Measurements from ENCODE around the gene JAKMIP1. TPM values are rescaled to one million over a fixed set of nuclear protein-coding genes. Genes with fewer than 3 reads are reported as not detected.

Gene JAKMIP1
- not detected in 2 replicates for total RNA-seq (2014; rRNA removed; shearing (Covaris generic); ENCODE audit: low replicate concordance)

DNA sequence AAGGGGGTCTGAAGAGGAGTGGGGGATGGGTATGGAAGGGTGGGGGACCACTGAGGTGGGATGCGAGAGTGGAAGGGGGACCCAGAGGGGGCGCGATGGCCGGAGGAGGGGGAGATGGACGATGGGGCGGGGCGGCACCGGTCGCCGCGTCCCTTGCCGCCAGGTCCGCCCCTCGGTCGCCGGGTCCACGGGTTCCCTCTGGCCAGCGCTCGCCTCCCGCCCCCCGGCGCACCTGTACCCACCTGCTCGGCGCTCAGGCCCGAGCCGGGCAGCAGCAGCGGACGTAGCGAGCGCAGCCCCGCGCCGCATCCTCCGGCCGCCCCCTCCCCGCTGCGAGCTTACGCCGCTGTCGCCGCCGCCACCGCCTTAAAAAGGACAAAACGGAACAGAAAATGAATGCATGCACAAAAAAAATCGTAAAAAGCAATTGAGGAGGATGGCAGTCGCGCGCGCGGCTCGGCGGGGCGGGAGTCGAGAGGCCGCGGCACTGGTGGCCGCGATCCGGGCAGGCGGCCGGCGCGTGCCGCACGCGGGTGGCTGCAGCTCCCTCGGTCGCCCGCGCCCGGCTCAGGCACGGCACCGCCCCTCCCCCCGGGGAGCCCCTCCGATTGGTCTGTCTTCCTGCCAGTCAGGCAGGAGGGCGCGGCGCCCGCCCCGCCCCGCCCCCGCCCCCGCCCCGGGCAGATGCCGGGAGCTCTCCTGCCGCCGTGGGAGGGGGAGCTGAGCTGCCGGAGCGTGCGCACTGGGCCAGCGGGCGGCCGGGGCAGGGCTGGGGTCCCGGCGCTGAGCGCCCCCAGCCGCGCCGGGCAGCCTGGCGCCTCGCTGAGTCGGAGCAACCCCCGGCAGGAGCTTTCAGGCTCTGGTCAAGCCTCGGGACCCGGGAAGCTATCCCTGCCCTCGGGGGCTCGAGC is at the start of gene JAKMIP1:
Gene JAKMIP1 (minus strand): TSS at position 539 of the 911 bp plus-strand sequence. CDS start 87,699 bp downstream, outside the sequence.
- Histone ChIP-seq H3K36me3 (no peaks in the 10 kb centered on the region), H3K4me3 (no peak within 1 kb of the TSS), H3K9me3 (no peaks in the 10 kb centered on the region), H3K27me3 (peaks cover 14% of the 10 kb centered on the region; the same call in 1 of the 2 replicates)
- peak; percentile 63 for DNase-seq

DNA sequence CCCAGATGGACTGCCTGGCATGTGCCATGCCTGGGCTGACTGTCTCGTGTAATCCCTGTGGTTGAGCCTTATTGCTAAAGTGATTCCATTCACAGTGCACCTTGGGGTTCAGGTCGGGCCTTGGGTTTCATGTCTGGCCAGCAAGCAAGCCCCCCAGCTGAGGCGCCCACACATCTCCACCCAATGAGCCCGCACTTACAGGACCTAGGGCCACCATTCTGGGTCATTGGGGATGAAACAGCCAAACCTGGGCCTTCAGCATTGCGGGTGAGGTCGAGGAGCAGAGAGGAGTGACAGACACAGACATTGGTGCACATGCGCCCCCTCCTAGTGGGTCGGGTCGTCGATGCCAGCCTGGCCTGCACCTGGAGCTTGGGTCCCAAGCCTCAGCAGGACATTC is 48.0 kb upstream of the JAKMIP1 start:
- H3K4me3 ChIP-seq, result no peak overlapping the region
- peaks cover 4% of the 10 kb centered on the region; the same call in 1 of the 2 replicates for H3K27me3 ChIP-seq
- no peak for DNase-seq
- H3K36me3 ChIP-seq, result no peaks in the 10 kb centered on the region
- no peaks in the 10 kb centered on the region for H3K9me3 ChIP-seq

DNA sequence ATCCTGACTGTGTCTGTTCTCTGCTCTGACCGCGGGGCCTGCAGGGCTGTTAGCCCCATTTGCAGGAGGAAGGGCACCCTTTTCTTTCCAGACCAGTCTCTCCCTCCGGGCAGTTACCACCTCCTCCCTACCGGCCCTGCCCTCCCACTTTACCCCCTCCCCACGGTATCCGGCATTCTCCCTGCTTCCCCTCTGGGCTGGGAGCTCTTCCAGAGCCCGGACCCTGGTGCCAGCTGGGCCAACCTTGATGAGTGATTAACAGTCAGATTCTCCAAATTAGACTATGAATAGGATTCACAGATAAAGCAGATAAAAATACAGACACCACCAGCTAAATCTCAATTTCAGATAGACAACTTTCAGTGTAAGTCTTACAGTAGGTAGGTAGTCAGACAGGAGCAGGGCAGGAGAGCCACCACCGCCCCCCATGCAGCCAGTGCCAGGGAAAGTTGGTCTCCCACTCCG is 45.9 kb upstream of the JAKMIP1 start:
- no peak for DNase-seq
- Histone ChIP-seq H3K27me3 (peaks cover 4% of the 10 kb centered on the region; the same call in 1 of the 2 replicates), H3K9me3 (no peaks in the 10 kb centered on the region), H3K36me3 (no peaks in the 10 kb centered on the region), H3K4me3 (no peak overlapping the region)

DNA sequence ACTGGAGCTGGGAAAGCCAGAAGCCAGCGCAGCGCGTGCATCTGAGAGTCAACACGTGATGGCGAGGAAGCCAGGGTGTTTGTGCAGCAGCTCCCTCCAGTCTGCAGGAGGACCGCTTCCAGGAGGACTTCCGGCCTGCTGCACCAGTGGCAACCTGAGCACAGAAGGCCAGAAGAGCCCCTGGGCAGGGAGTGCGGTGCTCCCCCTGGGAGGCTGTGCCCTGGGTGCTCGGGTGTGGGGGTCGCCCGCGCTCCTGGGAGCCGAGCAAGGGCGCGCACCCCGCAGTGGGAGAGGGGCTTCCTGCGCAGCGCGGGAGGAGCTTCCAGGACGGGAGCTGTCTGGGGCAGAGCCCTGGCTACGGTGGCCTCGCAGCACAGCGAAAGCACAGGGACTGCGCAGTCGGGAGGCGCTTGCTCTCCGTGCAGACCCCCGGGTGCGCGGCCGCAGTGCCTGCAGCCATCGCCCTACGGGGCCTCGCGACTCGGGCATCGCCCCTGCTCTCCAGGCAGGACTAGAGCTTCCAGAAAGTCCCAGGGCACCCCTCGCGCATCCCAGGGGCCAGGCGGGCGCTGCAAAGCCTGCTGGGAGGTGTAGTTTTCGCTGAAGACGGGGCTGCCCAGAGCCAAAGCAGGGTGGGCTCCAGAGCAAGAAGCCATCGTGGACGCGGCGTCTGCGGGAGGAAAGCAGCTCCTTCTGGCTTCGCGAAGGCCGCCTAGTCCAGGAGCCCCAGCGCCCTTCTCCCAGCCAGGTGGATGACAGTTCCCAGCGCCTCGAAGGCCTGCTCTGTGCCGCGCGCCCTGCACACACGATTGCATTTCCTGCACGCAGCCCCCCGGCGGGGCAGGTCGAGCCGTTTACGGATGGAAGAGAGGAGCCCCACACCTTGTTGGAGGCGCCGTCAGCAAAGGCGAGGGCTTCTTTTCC is 45.2 kb upstream of the JAKMIP1 start:
- Histone ChIP-seq H3K9me3 (no peaks in the 10 kb centered on the region), H3K36me3 (no peaks in the 10 kb centered on the region), H3K4me3 (no peak overlapping the region), H3K27me3 (peaks cover 4% of the 10 kb centered on the region; the same call in 1 of the 2 replicates)
- no peak for DNase-seq

DNA sequence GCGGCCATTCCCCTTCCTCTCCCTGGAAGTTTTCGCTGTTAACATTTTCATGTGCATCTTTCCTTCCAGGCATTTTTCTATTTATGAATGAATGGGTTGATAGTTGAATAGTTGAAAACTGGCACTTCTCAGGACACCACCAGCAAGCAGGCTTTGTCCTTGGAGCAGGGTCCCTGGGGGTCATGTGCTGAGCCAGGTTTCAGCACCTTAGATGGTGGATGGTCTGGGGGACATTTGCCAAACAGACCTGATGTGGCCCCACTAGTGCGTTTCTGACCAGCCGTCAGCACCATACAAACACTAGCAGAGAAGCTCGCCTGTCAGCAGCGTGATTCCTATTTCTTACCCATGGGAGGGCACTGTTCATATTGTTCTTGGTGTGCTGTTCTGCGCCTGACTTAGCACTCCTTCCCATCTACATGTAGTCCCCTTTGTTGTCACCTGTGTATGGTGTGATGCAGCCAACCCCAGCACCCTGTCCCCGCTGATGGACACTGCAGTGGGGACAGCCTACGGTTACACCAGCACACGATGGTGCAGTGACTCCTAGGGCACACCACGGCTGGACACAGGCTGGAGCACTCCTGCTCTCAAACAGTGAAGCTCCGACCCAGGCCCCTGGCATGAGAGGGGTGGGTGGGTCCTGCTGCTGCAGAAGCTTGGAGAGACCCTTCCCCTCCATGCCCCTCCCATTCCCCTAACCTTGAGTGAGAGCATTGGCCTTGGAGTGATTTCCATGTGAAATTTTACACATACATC is 42.1 kb upstream of the JAKMIP1 start:
- Histone ChIP-seq H3K27me3 (no peaks in the 10 kb centered on the region), H3K4me3 (no peak overlapping the region), H3K9me3 (no peaks in the 10 kb centered on the region), H3K36me3 (no peaks in the 10 kb centered on the region)
- no peak for DNase-seq

DNA sequence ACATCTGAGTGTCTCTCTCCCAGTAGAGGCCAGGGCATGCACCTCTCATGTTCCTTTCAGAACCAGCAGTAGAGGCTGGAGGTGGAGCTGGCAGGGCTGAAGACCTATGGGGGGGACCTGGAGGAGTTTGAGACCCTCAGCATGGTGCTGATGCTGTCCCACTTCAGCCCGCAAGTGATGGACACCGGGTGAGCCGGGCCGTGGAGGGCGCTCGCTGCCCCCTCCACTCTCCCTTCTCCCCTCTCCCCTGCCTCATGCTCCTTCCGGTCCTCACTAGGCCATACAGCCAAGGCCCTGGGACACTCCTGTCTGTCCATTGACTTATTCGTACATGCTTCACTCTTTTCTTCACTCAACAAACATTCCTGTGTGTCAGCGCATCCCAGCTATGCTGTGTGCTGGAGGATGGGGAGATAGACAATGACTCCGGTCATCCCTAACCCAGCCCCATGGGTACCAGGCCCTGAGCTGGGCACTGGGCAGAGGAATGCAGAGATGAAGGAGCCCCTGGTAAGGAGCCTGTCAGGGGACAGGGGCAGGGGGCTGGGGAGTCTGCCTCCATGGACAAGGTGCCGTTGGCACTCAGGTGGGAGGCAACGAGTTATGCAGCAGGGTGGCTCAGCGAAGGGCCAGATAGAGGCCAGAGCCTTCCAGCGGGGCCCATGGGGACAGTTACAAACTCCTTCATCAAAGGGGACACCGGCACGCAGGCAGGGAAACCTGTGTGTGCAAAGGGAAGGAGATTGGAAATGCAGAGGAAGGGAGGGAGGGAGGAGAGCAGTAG is 40.9 kb upstream of the JAKMIP1 start:
- no peaks in the 10 kb centered on the region for H3K36me3 ChIP-seq
- no peak for DNase-seq
- H3K4me3 ChIP-seq, result no peak overlapping the region
- no peaks in the 10 kb centered on the region for H3K9me3 ChIP-seq
- no peaks in the 10 kb centered on the region for H3K27me3 ChIP-seq

DNA sequence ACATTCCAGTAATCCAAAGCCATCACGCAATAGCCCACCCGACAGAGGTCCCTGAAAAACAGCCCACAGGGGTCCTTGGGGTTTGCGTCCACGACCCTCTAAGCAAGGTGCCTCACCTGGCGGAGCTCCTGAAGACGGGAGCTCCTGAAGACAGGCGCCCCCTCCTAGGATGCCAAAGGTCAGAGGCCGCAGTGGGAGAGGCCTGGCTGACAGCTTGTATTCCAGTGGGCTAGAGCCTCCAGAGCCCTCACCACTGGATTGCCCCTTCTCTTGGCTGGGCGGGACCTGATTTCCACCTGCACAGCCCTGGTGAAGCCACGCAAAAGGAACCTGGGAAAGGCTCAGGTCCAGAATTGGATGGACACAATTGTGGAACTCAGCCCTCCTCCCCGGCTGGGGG is 39.6 kb upstream of the JAKMIP1 start:
- no peaks in the 10 kb centered on the region for H3K36me3 ChIP-seq
- H3K27me3 ChIP-seq, result no peaks in the 10 kb centered on the region
- no peak for DNase-seq
- no peak overlapping the region for H3K4me3 ChIP-seq
- H3K9me3 ChIP-seq, result no peaks in the 10 kb centered on the region

DNA sequence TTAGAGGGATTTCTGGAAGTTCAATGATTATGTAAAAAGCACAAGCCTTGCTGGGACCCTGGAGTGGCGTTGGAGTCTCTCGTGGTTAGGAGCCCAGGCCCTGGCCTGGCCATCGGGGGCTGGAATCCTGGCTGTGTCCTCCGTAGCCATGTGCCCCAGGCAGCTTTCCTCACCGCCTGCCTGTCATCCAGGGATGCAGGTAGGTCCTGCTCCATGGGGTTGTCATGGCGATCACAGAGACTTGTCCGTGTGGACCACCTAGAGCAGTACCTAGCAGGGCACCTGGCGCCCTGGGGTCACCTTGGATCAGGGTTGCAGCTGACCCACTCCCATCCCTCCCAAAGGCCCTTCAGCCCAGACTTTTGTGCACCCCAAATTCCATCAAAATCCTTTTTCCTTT is 39.1 kb upstream of the JAKMIP1 start:
- DNase-seq, result no peak
- Histone ChIP-seq H3K36me3 (no peaks in the 10 kb centered on the region), H3K4me3 (no peak overlapping the region), H3K9me3 (no peaks in the 10 kb centered on the region), H3K27me3 (no peaks in the 10 kb centered on the region)

DNA sequence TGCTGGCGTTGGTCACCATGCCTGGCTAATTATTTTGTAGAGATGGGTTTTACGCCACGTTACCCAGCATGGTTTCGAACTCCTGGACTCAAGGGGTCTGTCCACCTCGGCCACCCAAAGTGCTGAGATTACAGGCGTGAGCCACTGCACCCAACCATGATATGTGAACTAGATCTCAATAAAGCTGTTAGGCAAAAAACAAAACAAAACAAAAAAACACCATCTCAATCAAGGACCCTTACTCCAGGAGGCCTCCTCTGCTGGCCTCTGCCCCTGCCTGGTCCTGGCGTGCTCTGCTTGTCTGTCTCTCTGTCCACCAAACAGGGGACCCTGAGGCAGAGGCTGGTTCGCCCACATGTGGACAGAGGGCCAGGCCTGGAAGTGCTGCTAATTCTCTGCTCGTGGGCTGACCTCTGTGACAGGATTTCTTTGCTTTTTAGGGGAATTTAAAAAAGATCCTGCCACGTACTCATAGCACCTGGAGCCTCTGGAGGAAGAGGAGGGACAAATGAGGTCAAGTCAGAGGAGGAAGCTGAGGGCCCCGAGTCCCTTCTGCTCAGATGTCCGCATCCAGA is 36.6 kb upstream of the JAKMIP1 start:
- Histone ChIP-seq H3K36me3 (no peaks in the 10 kb centered on the region), H3K9me3 (no peaks in the 10 kb centered on the region), H3K27me3 (no peaks in the 10 kb centered on the region), H3K4me3 (no peak overlapping the region)
- no peak for DNase-seq

DNA sequence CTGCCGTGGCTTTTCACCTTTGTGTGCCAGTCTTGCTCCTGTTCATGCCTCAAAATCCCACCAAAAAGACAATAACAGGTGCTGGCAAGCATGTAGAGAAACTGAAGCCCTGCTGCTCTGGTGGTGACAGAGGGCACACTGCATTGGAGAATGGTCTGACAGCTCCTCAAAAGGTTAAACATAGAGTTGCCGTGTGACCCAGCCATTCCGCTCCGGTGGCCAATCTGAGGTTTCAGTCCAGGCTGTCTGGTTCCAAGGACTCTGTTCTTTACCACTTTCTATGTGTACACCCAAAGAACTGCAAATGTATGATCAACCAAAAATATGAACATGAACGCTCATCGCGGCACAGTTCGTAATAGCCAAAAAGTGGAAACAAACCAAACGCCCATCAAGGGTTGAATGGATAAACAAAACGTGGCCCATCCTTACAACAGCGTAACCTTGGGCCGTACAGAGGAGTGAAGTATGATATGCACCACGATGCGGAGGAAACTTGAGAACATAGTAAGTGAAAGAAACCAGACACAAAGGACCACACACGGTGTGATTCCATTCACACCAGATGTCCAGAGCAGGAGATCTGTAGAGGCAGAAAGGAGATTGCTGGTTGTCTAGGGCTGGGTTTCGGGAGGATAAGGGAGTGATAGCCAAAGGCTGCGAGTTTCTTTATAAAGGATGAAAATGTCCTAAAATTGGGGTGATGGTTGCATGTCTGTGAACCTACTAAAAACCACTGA is 35.7 kb upstream of the JAKMIP1 start:
- no peak for DNase-seq
- no peaks in the 10 kb centered on the region for H3K36me3 ChIP-seq
- H3K9me3 ChIP-seq, result no peaks in the 10 kb centered on the region
- H3K27me3 ChIP-seq, result no peaks in the 10 kb centered on the region
- H3K4me3 ChIP-seq, result no peak overlapping the region

DNA sequence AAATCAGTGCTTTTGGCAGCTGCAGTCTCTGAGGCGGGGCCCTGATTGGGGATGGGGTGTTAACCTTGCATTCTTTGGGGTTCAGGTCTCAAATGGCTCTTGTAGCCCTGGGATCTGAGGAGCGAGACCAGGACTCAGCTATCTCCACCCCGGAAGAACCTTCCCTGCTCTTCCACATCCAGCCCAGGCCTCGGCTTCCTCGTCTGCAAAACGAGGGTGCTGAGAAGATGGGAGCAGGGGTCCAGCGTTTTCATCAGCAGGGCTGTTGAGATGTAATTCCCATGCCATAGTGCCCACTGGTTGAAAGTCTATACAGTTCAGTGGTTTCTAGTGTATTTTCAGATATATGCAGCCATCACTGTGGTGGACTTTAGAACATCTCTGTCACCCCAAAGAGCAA is 34.7 kb upstream of the JAKMIP1 start:
- H3K4me3 ChIP-seq, result no peak overlapping the region
- H3K9me3 ChIP-seq, result no peaks in the 10 kb centered on the region
- DNase-seq, result no peak
- H3K27me3 ChIP-seq, result no peaks in the 10 kb centered on the region
- H3K36me3 ChIP-seq, result no peaks in the 10 kb centered on the region

DNA sequence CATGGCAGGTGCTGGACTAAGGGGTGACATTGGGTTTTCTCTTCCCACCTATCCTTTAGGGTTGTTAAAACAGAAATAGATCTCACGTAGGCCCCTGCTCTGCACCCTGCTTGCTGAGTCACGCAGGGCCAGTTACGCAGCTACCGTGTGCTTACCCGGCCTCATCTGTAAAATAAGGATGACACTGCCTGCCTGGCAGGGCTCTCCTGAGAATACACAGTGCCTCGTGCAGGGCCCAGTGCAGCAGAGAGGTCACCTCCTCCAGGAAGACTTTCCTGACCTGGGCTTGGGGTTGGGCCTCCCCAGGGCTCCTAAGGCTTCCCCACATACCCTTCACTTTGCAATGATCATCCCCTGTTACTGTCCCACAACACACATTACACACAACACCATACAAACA is 33.6 kb upstream of the JAKMIP1 start:
- no peak overlapping the region for H3K4me3 ChIP-seq
- no peak for DNase-seq
- no peaks in the 10 kb centered on the region for H3K36me3 ChIP-seq
- H3K9me3 ChIP-seq, result no peaks in the 10 kb centered on the region
- no peaks in the 10 kb centered on the region for H3K27me3 ChIP-seq

DNA sequence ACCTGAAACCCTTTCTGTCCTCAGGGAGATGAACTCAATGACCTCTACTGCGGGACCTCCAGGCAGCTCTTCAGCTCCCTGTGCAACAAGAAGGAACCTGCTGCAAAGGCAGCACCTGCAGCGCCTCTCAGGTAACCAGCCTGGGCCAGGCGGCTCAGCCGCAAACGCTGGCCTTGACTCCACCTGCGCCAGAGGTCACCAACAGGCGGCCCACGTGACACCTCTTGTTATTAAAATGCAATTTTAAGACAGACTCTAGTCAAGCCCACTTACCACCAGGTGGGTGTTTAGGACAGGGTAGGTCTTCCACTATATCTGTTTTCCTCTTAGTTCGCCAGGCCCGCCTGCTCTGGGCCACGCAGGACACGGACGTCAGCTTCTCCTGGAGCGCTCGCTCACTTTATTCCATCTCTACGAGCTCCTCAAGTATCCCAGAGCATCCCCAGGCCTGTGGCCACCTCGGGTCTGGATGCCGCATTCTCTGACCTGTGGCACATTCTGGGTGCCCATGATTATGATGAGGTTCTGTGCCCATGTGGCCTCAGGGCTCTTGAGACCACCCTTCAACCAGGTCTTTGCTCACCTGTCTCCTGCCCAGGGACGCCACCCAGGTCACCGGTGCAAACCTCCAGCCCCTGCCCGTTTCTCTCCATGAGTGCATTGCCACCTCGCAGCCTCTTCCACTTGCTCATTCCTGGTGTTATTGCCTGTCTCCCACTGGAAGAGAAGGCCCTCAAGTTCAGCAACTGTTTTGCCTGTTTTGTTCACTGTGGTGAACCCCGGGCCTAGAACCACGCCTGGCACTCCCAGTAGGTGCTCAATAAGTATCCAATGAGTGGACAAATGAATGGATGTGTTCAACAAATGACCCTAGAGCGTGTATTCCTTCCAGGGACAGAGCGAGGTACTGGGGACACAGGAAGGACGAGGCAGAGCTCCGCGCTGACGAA is 32.8 kb upstream of the JAKMIP1 start:
- DNase-seq, result no peak
- no peaks in the 10 kb centered on the region for H3K9me3 ChIP-seq
- H3K4me3 ChIP-seq, result no peak overlapping the region
- H3K27me3 ChIP-seq, result no peaks in the 10 kb centered on the region
- H3K36me3 ChIP-seq, result no peaks in the 10 kb centered on the region

DNA sequence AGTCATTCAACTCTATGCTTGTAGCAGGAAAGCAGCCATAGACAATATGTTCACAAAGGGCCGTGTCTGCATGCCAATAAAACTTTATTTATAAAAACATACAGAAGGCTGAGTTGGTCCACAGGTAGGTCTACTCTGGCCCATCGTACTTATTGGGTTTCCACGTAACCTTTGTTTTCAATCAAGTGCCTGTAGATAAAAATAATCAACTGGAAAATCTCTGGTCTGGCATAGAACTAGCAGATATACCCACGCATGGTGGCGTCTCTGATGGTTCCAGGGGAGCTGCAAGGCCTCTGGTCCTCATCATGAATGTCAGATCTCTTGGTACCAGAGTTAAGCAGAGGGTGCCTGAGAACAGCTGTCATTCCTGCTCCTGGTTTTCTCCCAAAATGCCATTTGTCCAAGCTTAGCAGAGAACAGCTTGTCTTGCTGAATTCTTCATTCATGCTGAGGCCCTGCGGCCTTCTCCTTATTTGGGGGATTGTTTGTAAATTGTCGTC is 31.4 kb upstream of the JAKMIP1 start:
- no peaks in the 10 kb centered on the region for H3K9me3 ChIP-seq
- H3K4me3 ChIP-seq, result no peak overlapping the region
- no peak for DNase-seq
- no peaks in the 10 kb centered on the region for H3K27me3 ChIP-seq
- no peaks in the 10 kb centered on the region for H3K36me3 ChIP-seq

All from MG63 (cell line).